Measurements from ENCODE around the gene AKNAD1. TPM values are rescaled to one million over a fixed set of nuclear protein-coding genes. Genes with fewer than 3 reads are reported as not detected.

Gene AKNAD1
- total and polyA plus RNA-seq, 2 of the 4 experiments (the other 2 are of a cell fraction) = 0.07 to 0.18 TPM

GRCh38 chr1:108850929-108851328, 6.0 kb downstream of the AKNAD1 start:
- no TSS peak for BruUV-seq (replicated peaks)

More at GRCh38 chr1:108850929-108851328, 6.0 kb downstream of the AKNAD1 start:
- Histone ChIP-seq H2AK5ac (ENCODE audit: low read depth, low read length) (no peak overlapping the region), H2AFZ (replicated peaks; ENCODE audit: low read length, poor library complexity) (no peak overlapping the region), H3K4me3 (ENCODE audit: insufficient read depth, low read depth, low read length) (no peak overlapping the region), H3K9me1 (ENCODE audit: insufficient read depth, low read length) (no peaks in the 10 kb centered on the region), H4K91ac (ENCODE audit: insufficient read depth, low read depth, low read length) (no peak overlapping the region), H3K4ac (ENCODE audit: low read depth, low read length) (no peak overlapping the region), H3K14ac (replicated peaks; ENCODE audit: low read depth, low read length) (no peak overlapping the region), H3K9me3 (ENCODE audit: control insufficient read depth, insufficient read depth, low read length) (no peaks in the 10 kb centered on the region), H3K36me3 (ENCODE audit: control insufficient read depth, insufficient read depth, low read length) (no peaks in the 10 kb centered on the region), H3K27me3 (ENCODE audit: control insufficient read depth, insufficient read depth, low read length) (peaks cover 3% of the 10 kb centered on the region; the same call in 1 of the 2 replicates), H2BK120ac (ENCODE audit: low read depth, low read length) (no peak overlapping the region), H4K20me1 (ENCODE audit: insufficient read depth, low read length) (no peaks in the 10 kb centered on the region), H2BK20ac (ENCODE audit: low read depth, low read length) (no peak overlapping the region), H3K79me1 (ENCODE audit: low read depth in 1 of 2, low read length in 2 of 2) (no peaks in the 10 kb centered on the region), H3K27ac (ENCODE audit: insufficient read depth, low read length) (no peak overlapping the region), H4K5ac (ENCODE audit: low read depth, low read length) (no peak overlapping the region), H2BK5ac (ENCODE audit: low read depth, low read length, poor library complexity, severe bottlenecking) (no peak overlapping the region), H3K18ac (ENCODE audit: low read depth, low read length) (no peak overlapping the region), H4K8ac (ENCODE audit: low read depth in 2 of 2, low read length in 2 of 2) (no peak overlapping the region), H3K56ac (ENCODE audit: extremely low read depth, insufficient read depth, low read length) (no peak overlapping the region), H3K4me1 (ENCODE audit: control insufficient read depth, insufficient read depth, low read length) (peaks cover 2% of the 10 kb centered on the region), H2AK9ac (replicated peaks; ENCODE audit: low read depth, low read length, poor library complexity) (no peak overlapping the region), H3K9ac (ENCODE audit: low read depth, low read length) (no peak overlapping the region), H3K23ac (ENCODE audit: low read depth, low read length) (no peak overlapping the region), H3K4me2 (ENCODE audit: low read depth, low read length) (no peak overlapping the region), H2BK15ac (ENCODE audit: low read depth, low read length) (no peak overlapping the region)
- CTCF ChIA-PET = no interaction called here
- ATAC-seq (ENCODE audit: low read depth) (no peak), DNase-seq (no peak)
- WGBS, 2 experiments (ENCODE audit: extremely low coverage in 2 of 2, insufficient read length in 1 of 2) = 100% methylated on average over 4 of the region's 7 CpGs; no CpG with 5 or more reads in 1 of the 2 experiments
- POLR2A ChIA-PET (ENCODE audit: unreplicated experiment) = no interaction called here
- intact Hi-C loops (cut with micrococcal nuclease) = no loop called here
- in situ Hi-C loops (cut with MboI; ENCODE audit: low sequenced_read_pairs) = no loop called here
- dilution Hi-C loops (cut with HindIII; ENCODE audit: low sequenced_read_pairs, unreplicated experiment) = no loop called here
- no peak for TF ChIP-seq USF2 (IDR thresholded peaks at IDR 0.05; ENCODE audit: low read depth, low read length)
- TF ChIP-seq CEBPB (IDR thresholded peaks at IDR 0.05; ENCODE audit: low read depth, low read length) = no peak
- no peak for TF ChIP-seq MXI1 (IDR thresholded peaks at IDR 0.05; ENCODE audit: borderline replicate concordance, low read depth, low read length)
- TF ChIP-seq ELK1 (IDR thresholded peaks at IDR 0.05; ENCODE audit: borderline replicate concordance, low read depth, low read length) = no peak
- no peak for TF ChIP-seq POLR2A (IDR thresholded peaks at IDR 0.05; ENCODE audit: low read depth, low read length)
- TF ChIP-seq FOS (IDR thresholded peaks at IDR 0.05; ENCODE audit: low read depth, low read length) = no peak

Measured in IMR-90 (cell line).